DMS53 treated with DMSO at 0.1 percent for 48 hours (cell line): Measurements from ENCODE around the gene KIF25.
"Not testable (repeated sequence)": the region's sequence is repeated elsewhere in the genome, so short reads cannot be mapped to it uniquely, and the experiment has no call there.

Experiments
- DNase-seq: peaks from one replicate; lab custom pipeline; 2025; ENCODE audit not compliant: unreplicated experiment; lab: John Stamatoyannopoulos, UW

The KIF25 gene

GRCh38 chr6:167974640-167975344, 22.7 kb upstream of the KIF25 start:
- no peak for DNase-seq

- DNase-seq, result no peak
Measured at GRCh38 chr6:167975458-167975857, 22.0 kb upstream of the KIF25 start.

- not testable (repeated sequence) for DNase-seq
Measured at GRCh38 chr6:167976116-167976657, 21.3 kb upstream of the KIF25 start.

- DNase-seq, result no peak
Measured at GRCh38 chr6:167976708-167977107, 20.8 kb upstream of the KIF25 start.

- no peak for DNase-seq
Measured at GRCh38 chr6:167977717-167978467, 19.6 kb upstream of the KIF25 start.

GRCh38 chr6:167978607-167979006, 18.9 kb upstream of the KIF25 start:
- DNase-seq, result no peak

- DNase-seq, result no peak
Measured at GRCh38 chr6:167979436-167980139, 17.9 kb upstream of the KIF25 start.

- DNase-seq, result no peak
Measured at GRCh38 chr6:167980911-167981580, 16.4 kb upstream of the KIF25 start.

- DNase-seq, result no peak
Measured at GRCh38 chr6:167981916-167982462, 15.5 kb upstream of the KIF25 start.

- no peak for DNase-seq
Measured at GRCh38 chr6:167984144-167984719, 13.2 kb upstream of the KIF25 start.

GRCh38 chr6:167984876-167985604, 12.4 kb upstream of the KIF25 start:
- no peak for DNase-seq

GRCh38 chr6:167985911-167986595, 11.4 kb upstream of the KIF25 start:
- DNase-seq, result no peak

GRCh38 chr6:167987396-167988153, 9.9 kb upstream of the KIF25 start:
- DNase-seq, result no peak

- no peak for DNase-seq
Measured at GRCh38 chr6:167988154-167988495, 9.3 kb upstream of the KIF25 start.

GRCh38 chr6:167988945-167989841, 8.3 kb upstream of the KIF25 start:
- DNase-seq, result no peak

- DNase-seq, result no peak
Measured at GRCh38 chr6:167990016-167990945, 7.2 kb upstream of the KIF25 start.

GRCh38 chr6:167993169-167993568, 4.3 kb upstream of the KIF25 start:
- DNase-seq, result no peak
